ENCODE data around the gene FGF9. TPM values are rescaled to one million over a fixed set of nuclear protein-coding genes. Genes with fewer than 3 reads are reported as not detected.

Gene FGF9
- total RNA-seq, 1 experiment from 2014 or later: 0.26 TPM

DNA sequence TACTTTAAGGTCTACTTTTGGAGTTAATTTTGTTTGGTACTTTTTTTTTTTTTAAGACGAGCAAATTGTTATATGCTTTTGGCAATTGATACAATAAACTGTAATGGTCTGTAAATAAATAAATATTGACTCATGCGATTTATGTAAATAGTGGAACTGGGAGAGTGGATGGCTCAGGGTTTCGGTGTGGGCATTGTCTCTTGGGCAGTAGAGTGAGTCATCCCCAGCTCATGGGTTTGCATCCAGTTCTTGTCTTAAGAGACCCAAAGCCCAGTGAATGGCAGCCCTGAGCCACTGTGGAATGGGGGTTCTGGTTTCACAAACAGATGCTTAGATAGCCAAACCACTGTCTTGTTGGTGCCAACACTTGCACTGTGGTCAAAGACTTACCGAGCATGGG, 33.0 kb downstream of the FGF9 start:
- Mint-ChIP-seq H3K4me3 (no peak overlapping the region), H3K36me3 (no peaks in the 10 kb centered on the region), H3K27me3 (ENCODE audit: low read depth) (no peaks in the 10 kb centered on the region), H3K27ac (no peak overlapping the region), H3K9me3 (no peaks in the 10 kb centered on the region), H3K4me1 (peaks cover 27% of the 10 kb centered on the region)
- DNase-seq (ENCODE audit: low spot score) (no peak), ATAC-seq (no peak)
- CTCF ChIA-PET: no interaction called here
- POLR2A ChIA-PET: no interaction called here
- TF ChIP-seq NR1H2 (CRISPR knock-in tag; IDR thresholded peaks at IDR 0.05) (no peak), SMAD3 (CRISPR knock-in tag; IDR thresholded peaks at IDR 0.05; ENCODE audit: borderline replicate concordance) (no peak), EMX1 (CRISPR knock-in tag; IDR thresholded peaks at IDR 0.05) (no peak), ZNF263 (CRISPR knock-in tag; IDR thresholded peaks at IDR 0.05; ENCODE audit: low read depth) (no peak), NFATC4 (CRISPR knock-in tag; IDR thresholded peaks at IDR 0.05) (no peak), ZNF423 (CRISPR knock-in tag; IDR thresholded peaks at IDR 0.05) (no peak), ZNF138 (CRISPR knock-in tag; conservative IDR thresholded peaks at IDR 0.05) (no peak), PRRX2 (CRISPR knock-in tag; IDR thresholded peaks at IDR 0.05) (no peak), KAT7 (CRISPR knock-in tag; IDR thresholded peaks at IDR 0.05; ENCODE audit: borderline replicate concordance) (no peak), CREB1 (CRISPR knock-in tag; IDR thresholded peaks at IDR 0.05) (no peak)
- TF ChIP-seq, protein P1, sequence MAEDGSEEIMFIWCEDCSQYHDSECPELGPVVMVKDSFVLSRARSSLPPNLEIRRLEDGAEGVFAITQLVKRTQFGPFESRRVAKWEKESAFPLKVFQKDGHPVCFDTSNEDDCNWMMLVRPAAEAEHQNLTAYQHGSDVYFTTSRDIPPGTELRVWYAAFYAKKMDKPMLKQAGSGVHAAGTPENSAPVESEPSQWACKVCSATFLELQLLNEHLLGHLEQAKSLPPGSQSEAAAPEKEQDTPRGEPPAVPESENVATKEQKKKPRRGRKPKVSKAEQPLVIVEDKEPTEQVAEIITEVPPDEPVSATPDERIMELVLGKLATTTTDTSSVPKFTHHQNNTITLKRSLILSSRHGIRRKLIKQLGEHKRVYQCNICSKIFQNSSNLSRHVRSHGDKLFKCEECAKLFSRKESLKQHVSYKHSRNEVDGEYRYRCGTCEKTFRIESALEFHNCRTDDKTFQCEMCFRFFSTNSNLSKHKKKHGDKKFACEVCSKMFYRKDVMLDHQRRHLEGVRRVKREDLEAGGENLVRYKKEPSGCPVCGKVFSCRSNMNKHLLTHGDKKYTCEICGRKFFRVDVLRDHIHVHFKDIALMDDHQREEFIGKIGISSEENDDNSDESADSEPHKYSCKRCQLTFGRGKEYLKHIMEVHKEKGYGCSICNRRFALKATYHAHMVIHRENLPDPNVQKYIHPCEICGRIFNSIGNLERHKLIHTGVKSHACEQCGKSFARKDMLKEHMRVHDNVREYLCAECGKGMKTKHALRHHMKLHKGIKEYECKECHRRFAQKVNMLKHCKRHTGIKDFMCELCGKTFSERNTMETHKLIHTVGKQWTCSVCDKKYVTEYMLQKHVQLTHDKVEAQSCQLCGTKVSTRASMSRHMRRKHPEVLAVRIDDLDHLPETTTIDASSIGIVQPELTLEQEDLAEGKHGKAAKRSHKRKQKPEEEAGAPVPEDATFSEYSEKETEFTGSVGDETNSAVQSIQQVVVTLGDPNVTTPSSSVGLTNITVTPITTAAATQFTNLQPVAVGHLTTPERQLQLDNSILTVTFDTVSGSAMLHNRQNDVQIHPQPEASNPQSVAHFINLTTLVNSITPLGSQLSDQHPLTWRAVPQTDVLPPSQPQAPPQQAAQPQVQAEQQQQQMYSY (CRISPR knock-in tag; IDR thresholded peaks at IDR 0.05): no peak
- TF ChIP-seq, protein P2, sequence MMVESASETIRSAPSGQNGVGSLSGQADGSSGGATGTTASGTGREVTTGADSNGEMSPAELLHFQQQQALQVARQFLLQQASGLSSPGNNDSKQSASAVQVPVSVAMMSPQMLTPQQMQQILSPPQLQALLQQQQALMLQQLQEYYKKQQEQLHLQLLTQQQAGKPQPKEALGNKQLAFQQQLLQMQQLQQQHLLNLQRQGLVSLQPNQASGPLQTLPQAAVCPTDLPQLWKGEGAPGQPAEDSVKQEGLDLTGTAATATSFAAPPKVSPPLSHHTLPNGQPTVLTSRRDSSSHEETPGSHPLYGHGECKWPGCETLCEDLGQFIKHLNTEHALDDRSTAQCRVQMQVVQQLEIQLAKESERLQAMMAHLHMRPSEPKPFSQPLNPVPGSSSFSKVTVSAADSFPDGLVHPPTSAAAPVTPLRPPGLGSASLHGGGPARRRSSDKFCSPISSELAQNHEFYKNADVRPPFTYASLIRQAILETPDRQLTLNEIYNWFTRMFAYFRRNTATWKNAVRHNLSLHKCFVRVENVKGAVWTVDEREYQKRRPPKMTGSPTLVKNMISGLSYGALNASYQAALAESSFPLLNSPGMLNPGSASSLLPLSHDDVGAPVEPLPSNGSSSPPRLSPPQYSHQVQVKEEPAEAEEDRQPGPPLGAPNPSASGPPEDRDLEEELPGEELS (CRISPR knock-in tag; IDR thresholded peaks at IDR 0.05): no peak
- TF ChIP-seq, protein P3, sequence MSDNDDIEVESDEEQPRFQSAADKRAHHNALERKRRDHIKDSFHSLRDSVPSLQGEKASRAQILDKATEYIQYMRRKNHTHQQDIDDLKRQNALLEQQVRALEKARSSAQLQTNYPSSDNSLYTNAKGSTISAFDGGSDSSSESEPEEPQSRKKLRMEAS (CRISPR knock-in tag; IDR thresholded peaks at IDR 0.05): no peak
- TF ChIP-seq, protein P4, sequence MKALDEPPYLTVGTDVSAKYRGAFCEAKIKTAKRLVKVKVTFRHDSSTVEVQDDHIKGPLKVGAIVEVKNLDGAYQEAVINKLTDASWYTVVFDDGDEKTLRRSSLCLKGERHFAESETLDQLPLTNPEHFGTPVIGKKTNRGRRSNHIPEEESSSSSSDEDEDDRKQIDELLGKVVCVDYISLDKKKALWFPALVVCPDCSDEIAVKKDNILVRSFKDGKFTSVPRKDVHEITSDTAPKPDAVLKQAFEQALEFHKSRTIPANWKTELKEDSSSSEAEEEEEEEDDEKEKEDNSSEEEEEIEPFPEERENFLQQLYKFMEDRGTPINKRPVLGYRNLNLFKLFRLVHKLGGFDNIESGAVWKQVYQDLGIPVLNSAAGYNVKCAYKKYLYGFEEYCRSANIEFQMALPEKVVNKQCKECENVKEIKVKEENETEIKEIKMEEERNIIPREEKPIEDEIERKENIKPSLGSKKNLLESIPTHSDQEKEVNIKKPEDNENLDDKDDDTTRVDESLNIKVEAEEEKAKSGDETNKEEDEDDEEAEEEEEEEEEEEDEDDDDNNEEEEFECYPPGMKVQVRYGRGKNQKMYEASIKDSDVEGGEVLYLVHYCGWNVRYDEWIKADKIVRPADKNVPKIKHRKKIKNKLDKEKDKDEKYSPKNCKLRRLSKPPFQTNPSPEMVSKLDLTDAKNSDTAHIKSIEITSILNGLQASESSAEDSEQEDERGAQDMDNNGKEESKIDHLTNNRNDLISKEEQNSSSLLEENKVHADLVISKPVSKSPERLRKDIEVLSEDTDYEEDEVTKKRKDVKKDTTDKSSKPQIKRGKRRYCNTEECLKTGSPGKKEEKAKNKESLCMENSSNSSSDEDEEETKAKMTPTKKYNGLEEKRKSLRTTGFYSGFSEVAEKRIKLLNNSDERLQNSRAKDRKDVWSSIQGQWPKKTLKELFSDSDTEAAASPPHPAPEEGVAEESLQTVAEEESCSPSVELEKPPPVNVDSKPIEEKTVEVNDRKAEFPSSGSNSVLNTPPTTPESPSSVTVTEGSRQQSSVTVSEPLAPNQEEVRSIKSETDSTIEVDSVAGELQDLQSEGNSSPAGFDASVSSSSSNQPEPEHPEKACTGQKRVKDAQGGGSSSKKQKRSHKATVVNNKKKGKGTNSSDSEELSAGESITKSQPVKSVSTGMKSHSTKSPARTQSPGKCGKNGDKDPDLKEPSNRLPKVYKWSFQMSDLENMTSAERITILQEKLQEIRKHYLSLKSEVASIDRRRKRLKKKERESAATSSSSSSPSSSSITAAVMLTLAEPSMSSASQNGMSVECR (CRISPR knock-in tag; IDR thresholded peaks at IDR 0.05; ENCODE audit: borderline replicate concordance): no peak
- TF ChIP-seq, protein P5, sequence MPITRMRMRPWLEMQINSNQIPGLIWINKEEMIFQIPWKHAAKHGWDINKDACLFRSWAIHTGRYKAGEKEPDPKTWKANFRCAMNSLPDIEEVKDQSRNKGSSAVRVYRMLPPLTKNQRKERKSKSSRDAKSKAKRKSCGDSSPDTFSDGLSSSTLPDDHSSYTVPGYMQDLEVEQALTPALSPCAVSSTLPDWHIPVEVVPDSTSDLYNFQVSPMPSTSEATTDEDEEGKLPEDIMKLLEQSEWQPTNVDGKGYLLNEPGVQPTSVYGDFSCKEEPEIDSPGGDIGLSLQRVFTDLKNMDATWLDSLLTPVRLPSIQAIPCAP (CRISPR knock-in tag; IDR thresholded peaks at IDR 0.05): no peak
- TF ChIP-seq, protein P6, sequence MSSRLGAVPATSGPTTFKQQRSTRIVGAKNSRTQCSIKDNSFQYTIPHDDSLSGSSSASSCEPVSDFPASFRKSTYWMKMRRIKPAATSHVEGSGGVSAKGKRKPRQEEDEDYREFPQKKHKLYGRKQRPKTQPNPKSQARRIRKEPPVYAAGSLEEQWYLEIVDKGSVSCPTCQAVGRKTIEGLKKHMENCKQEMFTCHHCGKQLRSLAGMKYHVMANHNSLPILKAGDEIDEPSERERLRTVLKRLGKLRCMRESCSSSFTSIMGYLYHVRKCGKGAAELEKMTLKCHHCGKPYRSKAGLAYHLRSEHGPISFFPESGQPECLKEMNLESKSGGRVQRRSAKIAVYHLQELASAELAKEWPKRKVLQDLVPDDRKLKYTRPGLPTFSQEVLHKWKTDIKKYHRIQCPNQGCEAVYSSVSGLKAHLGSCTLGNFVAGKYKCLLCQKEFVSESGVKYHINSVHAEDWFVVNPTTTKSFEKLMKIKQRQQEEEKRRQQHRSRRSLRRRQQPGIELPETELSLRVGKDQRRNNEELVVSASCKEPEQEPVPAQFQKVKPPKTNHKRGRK (CRISPR knock-in tag; IDR thresholded peaks at IDR 0.05; ENCODE audit: borderline replicate concordance): no peak
- TF ChIP-seq, protein P7, sequence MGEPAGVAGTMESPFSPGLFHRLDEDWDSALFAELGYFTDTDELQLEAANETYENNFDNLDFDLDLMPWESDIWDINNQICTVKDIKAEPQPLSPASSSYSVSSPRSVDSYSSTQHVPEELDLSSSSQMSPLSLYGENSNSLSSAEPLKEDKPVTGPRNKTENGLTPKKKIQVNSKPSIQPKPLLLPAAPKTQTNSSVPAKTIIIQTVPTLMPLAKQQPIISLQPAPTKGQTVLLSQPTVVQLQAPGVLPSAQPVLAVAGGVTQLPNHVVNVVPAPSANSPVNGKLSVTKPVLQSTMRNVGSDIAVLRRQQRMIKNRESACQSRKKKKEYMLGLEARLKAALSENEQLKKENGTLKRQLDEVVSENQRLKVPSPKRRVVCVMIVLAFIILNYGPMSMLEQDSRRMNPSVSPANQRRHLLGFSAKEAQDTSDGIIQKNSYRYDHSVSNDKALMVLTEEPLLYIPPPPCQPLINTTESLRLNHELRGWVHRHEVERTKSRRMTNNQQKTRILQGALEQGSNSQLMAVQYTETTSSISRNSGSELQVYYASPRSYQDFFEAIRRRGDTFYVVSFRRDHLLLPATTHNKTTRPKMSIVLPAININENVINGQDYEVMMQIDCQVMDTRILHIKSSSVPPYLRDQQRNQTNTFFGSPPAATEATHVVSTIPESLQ (CRISPR knock-in tag; IDR thresholded peaks at IDR 0.05): no peak
- TF ChIP-seq, protein P8, sequence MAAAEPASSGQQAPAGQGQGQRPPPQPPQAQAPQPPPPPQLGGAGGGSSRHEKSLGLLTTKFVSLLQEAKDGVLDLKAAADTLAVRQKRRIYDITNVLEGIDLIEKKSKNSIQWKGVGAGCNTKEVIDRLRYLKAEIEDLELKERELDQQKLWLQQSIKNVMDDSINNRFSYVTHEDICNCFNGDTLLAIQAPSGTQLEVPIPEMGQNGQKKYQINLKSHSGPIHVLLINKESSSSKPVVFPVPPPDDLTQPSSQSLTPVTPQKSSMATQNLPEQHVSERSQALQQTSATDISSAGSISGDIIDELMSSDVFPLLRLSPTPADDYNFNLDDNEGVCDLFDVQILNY (CRISPR knock-in tag; IDR thresholded peaks at IDR 0.05): no peak
